GM12864 (cell line): ENCODE measurements around the gene TGFA.

Source experiments
- DNase-seq: peaks from one replicate; pipeline ENCODE4 v3.0.0-alpha.2; 2011; ENCODE audit warnings: low read depth
- H3K4me3 ChIP-seq: 2 replicates; pipeline ENCODE4 v1.5.1; 2011; ENCODE audit warnings: mild to moderate bottlenecking, low read depth, low read length, control low read depth
- CTCF ChIP-seq: IDR thresholded peaks from 2 replicates; pipeline ENCODE4 v1.5.1; 2011; ENCODE audit warnings: low read depth, mild to moderate bottlenecking, moderate library complexity, low read length, control low read depth, inconsistent platforms; ENCODE audit errors: missing control alignments

The TGFA gene

GRCh38 chr2:70412294-70413070 lies 141.1 kb downstream of the TGFA start:
- no peak overlapping the region for H3K4me3 ChIP-seq
- no peak for TF ChIP-seq CTCF
- DNase-seq: no peak

GRCh38 chr2:70411483-70412125 lies 142.0 kb downstream of the TGFA start:
- H3K4me3 ChIP-seq: no peak overlapping the region
- TF ChIP-seq CTCF: no peak
- DNase-seq: no peak

GRCh38 chr2:70403267-70404053 lies 150.2 kb downstream of the TGFA start:
- TF ChIP-seq CTCF: no peak
- DNase-seq: no peak

GRCh38 chr2:70400539-70400938 lies 153.1 kb downstream of the TGFA start:
- DNase-seq: no peak
- no peak for TF ChIP-seq CTCF
- no peak overlapping the region for H3K4me3 ChIP-seq

More at GRCh38 chr2:70403267-70404053, 150.2 kb downstream of the TGFA start:
- H3K4me3 ChIP-seq: no peak overlapping the region

- H3K4me3 ChIP-seq: no peak overlapping the region
- DNase-seq: no peak
- TF ChIP-seq CTCF: no peak
These were observed 154.6 kb downstream of the TGFA start for GRCh38 chr2:70399046-70399445.
